SH-SY5Y (cell line): ENCODE data around the gene MAG.

ENCODE experiments used
- GATA2 ChIP-seq: IDR thresholded peaks from 2 replicates; pipeline ENCODE4 v1.6.1; 2011; ENCODE audit warnings: mild to moderate bottlenecking, low read depth, low read length
- GATA3 ChIP-seq: IDR thresholded peaks from 2 replicates; pipeline ENCODE4 v1.6.1; 2011; ENCODE audit warnings: low read depth, mild to moderate bottlenecking, low read length, moderate library complexity

- TF ChIP-seq GATA2, result no peak
- TF ChIP-seq GATA3, result no peak
Observed at GRCh38 chr19:35321291-35321690, 29.3 kb downstream of the MAG start.
